Measurements from ENCODE around the gene SNRPB.

DNA sequence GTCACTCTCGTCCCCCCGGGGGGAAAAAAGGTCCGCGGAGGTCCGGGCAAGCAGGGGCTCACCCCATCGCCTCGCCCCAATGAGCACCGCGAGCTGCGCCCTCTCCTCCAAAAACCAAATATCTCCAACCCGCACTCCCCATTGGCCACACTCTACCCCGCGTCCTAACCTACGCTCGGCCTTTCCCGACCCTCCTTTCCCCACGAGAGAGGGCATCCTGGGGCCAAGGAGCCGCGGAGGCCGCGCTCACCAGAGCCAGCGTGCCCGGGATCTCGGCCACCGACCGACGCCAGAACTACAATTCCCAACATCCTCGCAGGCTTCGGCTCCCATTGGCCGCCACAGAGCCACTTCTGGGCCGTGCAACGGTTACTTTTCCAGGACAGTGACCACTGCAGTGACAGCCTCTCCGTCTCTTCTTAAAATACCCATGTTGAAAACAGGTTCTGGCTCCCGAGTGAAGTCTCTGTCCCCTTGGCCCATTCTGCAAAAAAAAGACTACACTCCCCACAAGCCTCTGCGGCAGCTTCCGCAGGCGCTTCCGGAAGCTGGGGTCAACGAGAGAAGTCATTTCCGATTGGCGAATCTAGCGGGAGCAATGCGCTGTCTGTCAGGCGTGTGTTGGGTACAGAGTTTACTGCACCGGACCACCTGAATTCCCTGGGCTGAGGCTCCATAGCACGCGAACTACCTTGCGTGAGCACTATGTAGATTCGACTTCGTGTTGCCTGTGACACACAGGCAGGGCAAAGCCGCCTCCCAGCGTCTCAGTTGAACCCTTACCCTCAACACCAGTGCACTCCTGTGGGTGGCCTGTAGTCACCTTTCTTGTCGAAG is 38.3 kb upstream of the SNRPB start, which contains the start of gene ZNF343:
- TF ChIP-seq CTCF (conservative IDR thresholded peaks at IDR 0.05) = no peak
- no peak for TF ChIP-seq EZH2 (IDR thresholded peaks at IDR 0.05; ENCODE audit: low read depth)
